ENCODE data around the gene NPHP4. TPM values are rescaled to one million over a fixed set of nuclear protein-coding genes. Genes with fewer than 3 reads are reported as not detected.

The NPHP4 gene
- total RNA-seq, 1 experiment from 2014 or later = 20.0 TPM

DNA sequence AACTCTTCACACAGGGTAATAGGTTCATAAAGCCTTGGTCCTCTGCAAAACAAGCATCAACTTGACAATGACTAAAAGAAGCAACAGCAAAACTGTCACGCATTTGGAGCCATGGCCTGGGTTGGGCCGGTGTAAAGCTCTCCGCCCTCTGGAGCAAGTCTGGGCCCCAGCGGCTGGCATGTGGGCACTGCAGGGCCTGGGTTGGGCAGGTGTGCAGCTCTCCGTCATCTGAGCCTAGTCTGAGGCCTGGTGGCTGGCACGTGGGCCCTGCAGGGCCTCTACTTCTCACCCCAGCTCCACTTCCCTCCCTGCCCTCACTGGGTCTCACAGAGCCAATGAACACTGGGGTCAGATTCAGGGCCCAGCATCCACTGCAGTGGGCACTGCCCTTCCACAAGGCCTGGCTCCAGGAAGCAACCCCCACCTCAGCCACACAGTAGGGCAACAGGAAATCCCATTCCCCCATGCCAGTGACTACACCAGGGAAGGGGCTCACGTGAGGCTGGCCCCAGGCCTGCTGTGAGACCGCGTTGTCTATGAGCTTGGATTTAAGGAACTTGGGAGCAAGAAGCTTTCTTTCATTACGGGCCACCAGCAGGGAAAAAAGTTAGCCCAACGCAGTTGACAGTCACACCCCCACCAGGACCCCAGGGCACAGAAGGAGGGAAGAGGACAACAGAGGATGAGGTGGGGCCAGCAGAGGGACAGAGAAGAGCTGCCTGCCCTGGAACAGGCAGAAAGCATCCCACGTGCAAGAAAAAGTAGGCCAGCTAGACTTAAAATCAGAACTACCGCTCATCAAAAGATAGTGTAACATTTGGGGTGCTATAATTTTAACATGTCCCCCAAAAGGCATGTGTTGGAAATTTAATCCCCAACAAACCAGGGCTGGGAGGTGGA is 52.7 kb downstream of the NPHP4 start:
- BruUV-seq (replicated peaks) = no TSS peak
- no peak overlapping the region for H3K4me3 ChIP-seq (replicated peaks in 1 of 2; ENCODE audit: low read depth in 1 of 2, low read length in 2 of 2)
- ChIA-PET POLR2A (no interaction called here), CTCF (no interaction called here), RAD21 (ENCODE audit: low non-redundant PET in 1 of 2, low total read pairs in 2 of 2, uncharacterized antibody in 2 of 2, unreplicated experiment in 2 of 2) (no interaction called here)
- H3K4me1 ChIP-seq (ENCODE audit: control insufficient read depth in 1 of 2, insufficient read depth in 2 of 2, low read length in 2 of 2) = no peaks in the 10 kb centered on the region
- H3K9ac ChIP-seq (ENCODE audit: low read length) = no peak overlapping the region
- no peak overlapping the region for H2AFZ ChIP-seq (ENCODE audit: low read depth, low read length, poor library complexity, severe bottlenecking)
- no peaks in the 10 kb centered on the region for H3K27me3 ChIP-seq (ENCODE audit: insufficient read depth, low read length)
- ATAC-seq (no peak), DNase-seq (ENCODE audit: low read depth, low spot score) (no peak)
- H4K20me1 ChIP-seq (ENCODE audit: insufficient read depth) = no peaks in the 10 kb centered on the region
- H3K79me2 ChIP-seq (ENCODE audit: insufficient read depth, low read length) = no peaks in the 10 kb centered on the region
- H3K36me3 ChIP-seq (ENCODE audit: control insufficient read depth in 1 of 2, insufficient read depth in 2 of 2, low read length in 2 of 2) = no peaks in the 10 kb centered on the region; a peak in 1 of 4 replicates
- H3K9me3 ChIP-seq (ENCODE audit: control insufficient read depth in 1 of 2, insufficient read depth in 1 of 2, low read depth in 1 of 2, low read length in 2 of 2) = no peaks in the 10 kb centered on the region
- H3K27ac ChIP-seq (ENCODE audit: low read depth, low read length) = no peak overlapping the region
- intact Hi-C loops (cut with micrococcal nuclease) = no loop called here
- no peaks in the 10 kb centered on the region for H3K9me2 ChIP-seq (ENCODE audit: insufficient read depth)
- TF ChIP-seq, protein P1, sequence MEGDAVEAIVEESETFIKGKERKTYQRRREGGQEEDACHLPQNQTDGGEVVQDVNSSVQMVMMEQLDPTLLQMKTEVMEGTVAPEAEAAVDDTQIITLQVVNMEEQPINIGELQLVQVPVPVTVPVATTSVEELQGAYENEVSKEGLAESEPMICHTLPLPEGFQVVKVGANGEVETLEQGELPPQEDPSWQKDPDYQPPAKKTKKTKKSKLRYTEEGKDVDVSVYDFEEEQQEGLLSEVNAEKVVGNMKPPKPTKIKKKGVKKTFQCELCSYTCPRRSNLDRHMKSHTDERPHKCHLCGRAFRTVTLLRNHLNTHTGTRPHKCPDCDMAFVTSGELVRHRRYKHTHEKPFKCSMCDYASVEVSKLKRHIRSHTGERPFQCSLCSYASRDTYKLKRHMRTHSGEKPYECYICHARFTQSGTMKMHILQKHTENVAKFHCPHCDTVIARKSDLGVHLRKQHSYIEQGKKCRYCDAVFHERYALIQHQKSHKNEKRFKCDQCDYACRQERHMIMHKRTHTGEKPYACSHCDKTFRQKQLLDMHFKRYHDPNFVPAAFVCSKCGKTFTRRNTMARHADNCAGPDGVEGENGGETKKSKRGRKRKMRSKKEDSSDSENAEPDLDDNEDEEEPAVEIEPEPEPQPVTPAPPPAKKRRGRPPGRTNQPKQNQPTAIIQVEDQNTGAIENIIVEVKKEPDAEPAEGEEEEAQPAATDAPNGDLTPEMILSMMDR (IDR thresholded peaks at IDR 0.05 in 2 of 3, conservative IDR thresholded peaks at IDR 0.05 in 1 of 3; ENCODE audit: borderline replicate concordance in 1 of 3, insufficient read depth in 1 of 3, low read depth in 2 of 3, low read length in 2 of 3) = no peak
- TF ChIP-seq EZH2phosphoT487 (IDR thresholded peaks at IDR 0.05; ENCODE audit: borderline replicate concordance) (no peak), RAD21 (IDR thresholded peaks at IDR 0.05; ENCODE audit: low read depth) (no peak), TCF7L2 (IDR thresholded peaks at IDR 0.05; ENCODE audit: borderline replicate concordance, extremely low read depth, insufficient read depth, insufficient read length) (no peak), ELF1 (IDR thresholded peaks at IDR 0.05; ENCODE audit: borderline replicate concordance, low read depth) (no peak), JUND (IDR thresholded peaks at IDR 0.05) (no peak), SIN3A (IDR thresholded peaks at IDR 0.05; ENCODE audit: low read depth) (no peak), POLR2AphosphoS5 (IDR thresholded peaks at IDR 0.05; ENCODE audit: low read depth, low read length) (no peak), EGR1 (IDR thresholded peaks at IDR 0.05; ENCODE audit: low read depth) (no peak), CBX3 (IDR thresholded peaks at IDR 0.05; ENCODE audit: low read depth) (no peak), ZNF274 (IDR thresholded peaks at IDR 0.05; ENCODE audit: low read depth, low read length) (no peak), YY1 (IDR thresholded peaks at IDR 0.05; ENCODE audit: extremely low read depth, insufficient replicate concordance, low read depth, low read length) (no peak), SP1 (IDR thresholded peaks at IDR 0.05; ENCODE audit: low read depth) (no peak), CEBPB (IDR thresholded peaks at IDR 0.05; ENCODE audit: low read depth) (no peak), EZH2 (IDR thresholded peaks at IDR 0.05) (no peak)
- TF ChIP-seq, protein P2, sequence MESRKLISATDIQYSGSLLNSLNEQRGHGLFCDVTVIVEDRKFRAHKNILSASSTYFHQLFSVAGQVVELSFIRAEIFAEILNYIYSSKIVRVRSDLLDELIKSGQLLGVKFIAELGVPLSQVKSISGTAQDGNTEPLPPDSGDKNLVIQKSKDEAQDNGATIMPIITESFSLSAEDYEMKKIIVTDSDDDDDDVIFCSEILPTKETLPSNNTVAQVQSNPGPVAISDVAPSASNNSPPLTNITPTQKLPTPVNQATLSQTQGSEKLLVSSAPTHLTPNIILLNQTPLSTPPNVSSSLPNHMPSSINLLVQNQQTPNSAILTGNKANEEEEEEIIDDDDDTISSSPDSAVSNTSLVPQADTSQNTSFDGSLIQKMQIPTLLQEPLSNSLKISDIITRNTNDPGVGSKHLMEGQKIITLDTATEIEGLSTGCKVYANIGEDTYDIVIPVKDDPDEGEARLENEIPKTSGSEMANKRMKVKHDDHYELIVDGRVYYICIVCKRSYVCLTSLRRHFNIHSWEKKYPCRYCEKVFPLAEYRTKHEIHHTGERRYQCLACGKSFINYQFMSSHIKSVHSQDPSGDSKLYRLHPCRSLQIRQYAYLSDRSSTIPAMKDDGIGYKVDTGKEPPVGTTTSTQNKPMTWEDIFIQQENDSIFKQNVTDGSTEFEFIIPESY (IDR thresholded peaks at IDR 0.05; ENCODE audit: extremely low read depth, insufficient replicate concordance, low read length) = no peak
- TF ChIP-seq, protein P3, sequence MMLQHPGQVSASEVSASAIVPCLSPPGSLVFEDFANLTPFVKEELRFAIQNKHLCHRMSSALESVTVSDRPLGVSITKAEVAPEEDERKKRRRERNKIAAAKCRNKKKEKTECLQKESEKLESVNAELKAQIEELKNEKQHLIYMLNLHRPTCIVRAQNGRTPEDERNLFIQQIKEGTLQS (IDR thresholded peaks at IDR 0.05) = no peak
- TF ChIP-seq, protein P4, sequence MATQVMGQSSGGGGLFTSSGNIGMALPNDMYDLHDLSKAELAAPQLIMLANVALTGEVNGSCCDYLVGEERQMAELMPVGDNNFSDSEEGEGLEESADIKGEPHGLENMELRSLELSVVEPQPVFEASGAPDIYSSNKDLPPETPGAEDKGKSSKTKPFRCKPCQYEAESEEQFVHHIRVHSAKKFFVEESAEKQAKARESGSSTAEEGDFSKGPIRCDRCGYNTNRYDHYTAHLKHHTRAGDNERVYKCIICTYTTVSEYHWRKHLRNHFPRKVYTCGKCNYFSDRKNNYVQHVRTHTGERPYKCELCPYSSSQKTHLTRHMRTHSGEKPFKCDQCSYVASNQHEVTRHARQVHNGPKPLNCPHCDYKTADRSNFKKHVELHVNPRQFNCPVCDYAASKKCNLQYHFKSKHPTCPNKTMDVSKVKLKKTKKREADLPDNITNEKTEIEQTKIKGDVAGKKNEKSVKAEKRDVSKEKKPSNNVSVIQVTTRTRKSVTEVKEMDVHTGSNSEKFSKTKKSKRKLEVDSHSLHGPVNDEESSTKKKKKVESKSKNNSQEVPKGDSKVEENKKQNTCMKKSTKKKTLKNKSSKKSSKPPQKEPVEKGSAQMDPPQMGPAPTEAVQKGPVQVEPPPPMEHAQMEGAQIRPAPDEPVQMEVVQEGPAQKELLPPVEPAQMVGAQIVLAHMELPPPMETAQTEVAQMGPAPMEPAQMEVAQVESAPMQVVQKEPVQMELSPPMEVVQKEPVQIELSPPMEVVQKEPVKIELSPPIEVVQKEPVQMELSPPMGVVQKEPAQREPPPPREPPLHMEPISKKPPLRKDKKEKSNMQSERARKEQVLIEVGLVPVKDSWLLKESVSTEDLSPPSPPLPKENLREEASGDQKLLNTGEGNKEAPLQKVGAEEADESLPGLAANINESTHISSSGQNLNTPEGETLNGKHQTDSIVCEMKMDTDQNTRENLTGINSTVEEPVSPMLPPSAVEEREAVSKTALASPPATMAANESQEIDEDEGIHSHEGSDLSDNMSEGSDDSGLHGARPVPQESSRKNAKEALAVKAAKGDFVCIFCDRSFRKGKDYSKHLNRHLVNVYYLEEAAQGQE (IDR thresholded peaks at IDR 0.05; ENCODE audit: low read depth) = no peak
- H3K4me2 ChIP-seq (ENCODE audit: low read length) = no peak overlapping the region
